Left lobe of liver (tissue), 2 donors: ENCODE results near the gene DYNC2I2. TPM values are rescaled to one million over a fixed set of nuclear protein-coding genes. Genes with fewer than 3 reads are reported as not detected.
A peak's percentile ranks its signal among the peaks of the same experiment; 100 is the strongest.

Experiments used
- ATAC-seq: fragments of 200-7000 bp; cut with Tn5 transposase; one replicate; pipeline ENCODE4 v1.9.1; 2020; ENCODE audit warnings: mild to moderate bottlenecking, moderate library complexity
- DNase-seq: peaks from one replicate; pipeline ENCODE4 v3.0.0-alpha.2; 2020; ENCODE audit warnings: low spot score
- total RNA-seq: library from RNA; stranded (reverse); gene quantifications from one replicate; pipeline ENCODE4 v1.2.1, GENCODE V29; 2021
- donor health status: DM: no; HTN: no; CAD: no; lungs with moderate emphysema.
- donor health status: DM: no; HTN: yes; CAD: no.

The DYNC2I2 gene
- total RNA-seq, 1 donor from 2014 or later: 24.1 TPM

GRCh38 chr9:128636556-128637530, 19.8 kb downstream of the DYNC2I2 start:
- no peak for ATAC-seq
- no peak for DNase-seq

GRCh38 chr9:128636024-128636390, 20.6 kb downstream of the DYNC2I2 start:
- peak; percentile 85 for ATAC-seq
- peak; percentile 95 for DNase-seq

- ATAC-seq: peak; percentile 83
These were observed 21.2 kb downstream of the DYNC2I2 start for GRCh38 chr9:128635266-128636023.

GRCh38 chr9:128634651-128635262, 21.9 kb downstream of the DYNC2I2 start:
- ATAC-seq (no peak), DNase-seq (no peak)

More at GRCh38 chr9:128635266-128636023, 21.2 kb downstream of the DYNC2I2 start:
- DNase-seq: peak; percentile 89

GRCh38 chr9:128634111-128634510, 22.5 kb downstream of the DYNC2I2 start:
- ATAC-seq: no peak
- DNase-seq: no peak

- DNase-seq: no peak
These were observed 23.0 kb downstream of the DYNC2I2 start for GRCh38 chr9:128633601-128634000.

GRCh38 chr9:128633057-128633456, 23.6 kb downstream of the DYNC2I2 start:
- no peak for DNase-seq
- ATAC-seq: no peak

More at GRCh38 chr9:128633601-128634000, 23.0 kb downstream of the DYNC2I2 start:
- no peak for ATAC-seq

GRCh38 chr9:128632486-128632885, 24.2 kb downstream of the DYNC2I2 start:
- ATAC-seq: no peak

GRCh38 chr9:128632066-128632465, 24.6 kb downstream of the DYNC2I2 start:
- DNase-seq: no peak
- no peak for ATAC-seq

More at GRCh38 chr9:128632486-128632885, 24.2 kb downstream of the DYNC2I2 start:
- no peak for DNase-seq

- ATAC-seq (no peak), DNase-seq (no peak)
These were observed 25.0 kb downstream of the DYNC2I2 start for GRCh38 chr9:128631636-128632035.

- DNase-seq (no peak), ATAC-seq (no peak)
These were observed 26.6 kb downstream of the DYNC2I2 start for GRCh38 chr9:128629852-128630545.

- no peak for DNase-seq
These were observed 27.5 kb downstream of the DYNC2I2 start for GRCh38 chr9:128629136-128629535.

GRCh38 chr9:128628471-128629048, 28.1 kb downstream of the DYNC2I2 start:
- peak; percentile 91 for DNase-seq
- ATAC-seq: peak; percentile 91

More at GRCh38 chr9:128629136-128629535, 27.5 kb downstream of the DYNC2I2 start:
- ATAC-seq: no peak

- ATAC-seq (peak; percentile 0), DNase-seq (no peak)
These were observed 28.7 kb downstream of the DYNC2I2 start for GRCh38 chr9:128627906-128628305.

GRCh38 chr9:128627127-128627715, 29.4 kb downstream of the DYNC2I2 start:
- DNase-seq (no peak), ATAC-seq (no peak)

- no peak for ATAC-seq
- DNase-seq: no peak
These were observed 30.5 kb downstream of the DYNC2I2 start for GRCh38 chr9:128626181-128626580.

GRCh38 chr9:128625391-128626146, 31.1 kb downstream of the DYNC2I2 start:
- peak; percentile 43 for ATAC-seq
- peak; percentile 75 for DNase-seq

- ATAC-seq (no peak), DNase-seq (no peak)
These were observed 32.1 kb downstream of the DYNC2I2 start for GRCh38 chr9:128624566-128624965.
